AG09309 (cell line): ENCODE measurements around the gene RNU1-3.
"Not testable (repeated sequence)": the region's sequence is repeated elsewhere in the genome, so short reads cannot be mapped to it uniquely, and the experiment has no call there.

Source experiments
- DNase-seq: peaks from one replicate; pipeline ENCODE4 v3.0.0-alpha.2; 2010; ENCODE audit warnings: low read depth
- H3K4me3 ChIP-seq: 2 replicates; pipeline ENCODE4 v1.5.1; 2011; ENCODE audit warnings: mild to moderate bottlenecking, low read depth, low read length, moderate library complexity; ENCODE audit not compliant: control insufficient read depth
- TF ChIP-seq, protein P1 (sequence below): IDR thresholded peaks from 2 replicates; pipeline ENCODE4 v1.5.1; 2011; ENCODE audit warnings: mild to moderate bottlenecking, low read depth, low read length, inconsistent platforms; ENCODE audit not compliant: insufficient read depth, control insufficient read depth; ENCODE audit errors: missing control alignments

RNU1-3 gene

GRCh38 chr1:16625497-16626408 lies 41.0 kb downstream of the RNU1-3 start:
- TF ChIP-seq, protein P1, sequence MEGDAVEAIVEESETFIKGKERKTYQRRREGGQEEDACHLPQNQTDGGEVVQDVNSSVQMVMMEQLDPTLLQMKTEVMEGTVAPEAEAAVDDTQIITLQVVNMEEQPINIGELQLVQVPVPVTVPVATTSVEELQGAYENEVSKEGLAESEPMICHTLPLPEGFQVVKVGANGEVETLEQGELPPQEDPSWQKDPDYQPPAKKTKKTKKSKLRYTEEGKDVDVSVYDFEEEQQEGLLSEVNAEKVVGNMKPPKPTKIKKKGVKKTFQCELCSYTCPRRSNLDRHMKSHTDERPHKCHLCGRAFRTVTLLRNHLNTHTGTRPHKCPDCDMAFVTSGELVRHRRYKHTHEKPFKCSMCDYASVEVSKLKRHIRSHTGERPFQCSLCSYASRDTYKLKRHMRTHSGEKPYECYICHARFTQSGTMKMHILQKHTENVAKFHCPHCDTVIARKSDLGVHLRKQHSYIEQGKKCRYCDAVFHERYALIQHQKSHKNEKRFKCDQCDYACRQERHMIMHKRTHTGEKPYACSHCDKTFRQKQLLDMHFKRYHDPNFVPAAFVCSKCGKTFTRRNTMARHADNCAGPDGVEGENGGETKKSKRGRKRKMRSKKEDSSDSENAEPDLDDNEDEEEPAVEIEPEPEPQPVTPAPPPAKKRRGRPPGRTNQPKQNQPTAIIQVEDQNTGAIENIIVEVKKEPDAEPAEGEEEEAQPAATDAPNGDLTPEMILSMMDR: no peak
- DNase-seq: no peak
- H3K4me3 ChIP-seq: no peak overlapping the region

DNA sequence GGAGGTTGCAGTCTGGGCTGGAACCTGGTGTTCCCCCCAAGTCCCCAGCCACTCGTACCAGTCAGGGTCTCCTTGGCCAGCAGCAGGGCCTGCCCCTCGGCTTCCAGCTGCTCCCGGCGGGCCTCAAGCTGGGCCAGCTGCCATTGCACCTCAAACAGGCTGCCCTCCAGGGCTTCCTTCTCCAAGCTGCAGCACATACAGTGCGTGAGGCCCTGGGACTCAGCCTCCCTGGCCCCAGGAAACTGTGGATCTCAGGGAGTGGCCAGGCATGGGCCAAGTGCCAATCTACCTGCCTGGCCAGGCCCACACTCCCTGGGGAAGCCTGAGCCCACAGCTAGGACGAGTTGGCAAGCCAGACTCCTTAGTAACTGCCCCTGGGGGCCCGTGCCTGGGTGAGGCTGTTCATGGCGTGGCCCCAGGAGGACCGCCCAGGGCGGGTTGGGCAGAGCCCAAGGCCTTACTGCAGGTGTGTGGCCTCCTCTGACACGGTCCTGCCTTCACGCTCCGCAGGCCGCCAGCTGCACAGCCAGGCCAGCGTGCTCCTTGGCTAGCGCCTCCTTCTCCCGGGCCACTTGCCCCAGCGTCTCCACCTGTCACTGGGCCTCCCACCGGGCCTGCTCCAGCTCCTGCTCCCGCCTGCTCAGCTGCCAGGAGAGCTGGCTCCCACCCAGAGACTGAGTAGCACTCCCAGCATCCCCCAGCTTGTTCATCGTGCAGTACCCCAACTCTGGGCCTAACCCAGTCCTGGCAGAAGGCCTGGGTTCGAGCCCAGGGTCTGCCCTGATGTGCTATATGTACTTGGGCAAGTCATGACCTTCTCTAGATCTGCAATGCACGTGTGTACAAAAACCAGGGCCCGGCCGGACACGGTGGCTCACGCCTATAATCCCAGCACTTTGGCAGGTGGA lies 42.7 kb downstream of the RNU1-3 start:
- H3K4me3 ChIP-seq: not testable (repeated sequence)

GRCh38 chr1:16623337-16623736 lies 43.4 kb downstream of the RNU1-3 start:
- DNase-seq: peak; percentile 75
- TF ChIP-seq, protein P1: peak; percentile 2

More for the DNA sequence above, 42.7 kb downstream of the RNU1-3 start:
- not testable (repeated sequence) for DNase-seq
- TF ChIP-seq, protein P1: peak; percentile 1

DNA sequence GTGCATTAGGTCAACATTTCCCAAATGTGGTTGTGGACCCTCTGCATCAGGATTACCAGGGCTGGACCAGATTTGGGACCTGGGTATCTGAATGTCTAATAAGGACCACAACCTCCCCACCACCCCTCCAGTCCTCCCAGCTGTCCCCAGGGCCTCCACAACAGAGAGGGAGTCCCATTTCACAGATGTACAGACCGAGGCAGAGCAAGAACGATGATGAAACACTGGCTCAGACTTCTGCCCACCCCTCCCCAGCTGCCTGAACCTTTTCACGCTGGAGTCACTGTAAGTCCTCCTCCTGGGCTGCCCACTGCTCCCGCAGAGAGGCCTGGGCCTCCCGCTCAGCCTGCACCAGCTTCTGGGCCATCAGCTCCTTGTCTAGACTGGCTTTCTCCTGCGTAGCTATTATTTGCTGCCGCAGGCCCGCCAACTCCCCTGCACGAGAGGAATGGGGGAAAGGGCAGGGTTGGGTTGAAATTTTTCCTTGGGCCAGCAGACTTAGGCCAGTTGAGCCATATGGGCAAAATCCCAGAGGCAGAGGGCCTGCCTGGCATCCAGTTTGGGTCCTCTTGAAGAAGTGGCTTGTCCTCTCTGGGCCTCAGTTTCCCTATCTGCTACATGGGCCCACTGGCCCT lies 45.0 kb downstream of the RNU1-3 start:
- H3K4me3 ChIP-seq, DNase-seq: not testable (repeated sequence)

More at GRCh38 chr1:16623337-16623736, 43.4 kb downstream of the RNU1-3 start:
- not testable (repeated sequence) for H3K4me3 ChIP-seq

DNA sequence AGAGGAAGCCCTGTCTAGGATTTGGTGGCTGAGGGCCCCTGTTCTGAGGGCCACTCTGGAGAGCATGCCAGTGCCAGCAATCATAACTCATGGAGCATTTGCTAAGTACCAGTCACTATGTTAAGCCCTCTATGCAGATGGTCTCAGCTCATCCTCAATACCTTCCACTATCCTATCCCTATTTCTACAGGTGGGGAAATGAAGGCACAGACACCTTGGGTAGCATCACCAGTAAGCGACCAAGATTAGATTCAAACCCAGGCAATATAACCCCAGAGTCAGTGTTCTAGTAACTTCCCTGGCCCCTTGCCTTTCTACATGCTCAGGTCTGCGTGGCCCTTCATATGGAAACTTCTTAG lies 45.5 kb downstream of the RNU1-3 start:
- TF ChIP-seq, protein P1: no peak
- no peak overlapping the region for H3K4me3 ChIP-seq
- DNase-seq: no peak

DNA sequence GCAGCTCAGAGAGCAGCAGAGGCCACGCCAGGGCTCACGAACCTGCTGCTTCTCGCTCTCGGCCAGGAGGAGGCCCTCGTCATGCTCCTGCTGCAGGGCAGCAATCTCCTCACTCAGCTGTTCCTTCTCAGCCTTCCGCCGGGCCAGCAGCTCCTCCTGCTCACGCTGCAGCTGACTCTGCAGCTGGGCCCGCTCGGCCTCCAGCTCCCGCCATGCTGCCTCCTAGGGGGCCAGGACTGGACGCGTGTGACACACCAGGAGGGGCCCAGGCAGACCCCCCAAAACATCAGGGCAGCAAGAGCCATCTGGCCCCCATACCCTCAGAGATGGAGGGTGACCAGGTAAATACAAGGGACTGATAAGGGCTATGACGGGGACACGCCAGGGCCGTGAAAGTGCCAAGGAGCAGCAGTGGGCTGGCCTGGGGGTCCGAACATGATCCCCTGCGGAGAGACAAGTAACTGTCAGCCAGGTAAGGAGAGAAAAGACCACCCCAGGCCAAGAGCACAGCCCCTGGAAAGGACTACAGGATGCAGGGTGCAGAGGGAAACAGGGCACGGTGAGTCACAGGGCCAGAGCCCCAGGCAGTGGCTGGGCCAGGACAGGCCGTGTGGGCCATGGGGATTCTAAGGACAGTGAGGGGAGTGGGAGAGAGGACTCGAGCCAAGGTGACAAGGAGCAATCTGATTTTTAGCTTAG lies 46.8 kb downstream of the RNU1-3 start:
- not testable (repeated sequence) for H3K4me3 ChIP-seq, DNase-seq

DNA sequence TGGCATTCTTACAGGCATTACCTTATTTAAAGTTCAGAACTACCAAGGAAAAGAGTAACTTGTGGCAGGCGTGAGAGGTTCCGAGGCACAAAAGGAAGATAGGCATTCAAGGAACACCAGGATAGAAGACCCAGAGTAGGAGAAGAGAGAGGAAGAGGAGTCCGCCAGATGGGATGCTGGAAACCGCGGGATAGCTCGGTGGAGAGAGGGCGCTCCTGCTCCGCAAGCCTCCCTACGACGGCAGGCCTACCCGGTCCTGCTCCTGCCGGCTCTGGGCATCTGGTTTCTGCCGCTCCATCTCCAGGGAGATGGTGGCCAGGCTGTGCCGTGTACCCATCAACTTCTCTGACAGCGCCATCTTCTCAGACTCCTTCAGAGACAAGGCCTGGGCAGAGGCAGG lies 48.0 kb downstream of the RNU1-3 start:
- no peak for DNase-seq
- TF ChIP-seq, protein P1: no peak
- no peak overlapping the region for H3K4me3 ChIP-seq
